GM19193 (cell line): ENCODE results near the gene LLCFC1.

ENCODE experiments used
- POLR2A ChIP-seq: IDR thresholded peaks from 4 replicates; pipeline ENCODE4 v1.6.1; 2011; ENCODE audit not compliant: insufficient read depth, insufficient read length; ENCODE audit errors: extremely low read depth

LLCFC1 gene

DNA sequence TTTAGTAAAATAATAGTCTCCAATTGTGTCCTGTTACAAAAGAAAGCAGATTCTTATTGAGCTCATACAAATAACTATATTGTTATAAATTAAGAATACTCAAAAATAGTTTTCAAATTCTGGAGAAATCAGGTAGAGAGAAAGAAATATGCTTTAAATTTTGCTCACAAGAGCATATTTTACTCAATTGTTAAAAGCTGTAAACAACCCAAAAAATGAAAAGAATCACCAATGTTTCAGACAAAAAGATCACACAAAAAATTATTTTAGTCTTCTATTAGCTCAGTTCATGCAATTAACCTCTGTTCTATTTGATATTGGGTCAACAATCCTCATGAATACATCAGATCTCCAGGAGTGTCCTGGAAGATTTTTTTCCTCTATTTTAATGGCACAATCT lies 35.2 kb upstream of the LLCFC1 start:
- TF ChIP-seq POLR2A, result no peak

DNA sequence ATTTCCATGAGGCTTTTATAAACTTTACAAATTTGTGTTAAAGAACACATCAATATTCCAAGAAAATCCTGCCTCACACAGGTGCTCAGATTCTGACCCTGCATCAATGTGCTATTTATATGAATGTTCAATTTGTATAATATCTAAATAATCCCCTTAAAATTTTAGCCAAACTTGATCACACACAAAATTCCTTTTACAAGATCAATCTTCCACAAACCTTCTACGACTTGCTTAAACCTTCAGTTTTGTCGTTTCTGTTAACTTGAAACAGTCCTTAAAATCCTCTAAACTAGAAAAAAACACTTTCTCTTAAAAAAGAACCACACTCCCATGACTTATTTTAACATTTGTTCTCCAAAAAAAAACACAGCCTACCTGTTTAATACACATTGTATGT lies 33.5 kb upstream of the LLCFC1 start:
- TF ChIP-seq POLR2A, result no peak

DNA sequence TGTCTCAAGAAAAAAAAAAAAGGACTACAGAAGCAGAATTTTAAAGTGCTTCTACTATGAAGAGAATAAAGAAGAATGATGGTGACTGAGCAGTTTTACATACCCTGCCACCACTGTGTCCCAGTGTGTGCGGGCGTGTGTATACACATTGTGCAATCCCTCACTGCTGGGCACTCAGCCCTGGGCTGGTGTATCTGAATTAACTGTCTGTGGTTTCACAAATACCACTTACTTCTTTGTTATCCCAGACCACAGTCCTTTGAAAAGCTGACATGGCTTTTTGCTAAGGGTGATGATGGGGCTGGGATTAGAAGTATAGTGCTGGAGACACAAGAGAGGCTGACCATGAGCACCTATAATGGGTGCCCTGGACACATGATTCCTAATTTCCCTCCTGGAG lies 32.6 kb upstream of the LLCFC1 start:
- no peak for TF ChIP-seq POLR2A

DNA sequence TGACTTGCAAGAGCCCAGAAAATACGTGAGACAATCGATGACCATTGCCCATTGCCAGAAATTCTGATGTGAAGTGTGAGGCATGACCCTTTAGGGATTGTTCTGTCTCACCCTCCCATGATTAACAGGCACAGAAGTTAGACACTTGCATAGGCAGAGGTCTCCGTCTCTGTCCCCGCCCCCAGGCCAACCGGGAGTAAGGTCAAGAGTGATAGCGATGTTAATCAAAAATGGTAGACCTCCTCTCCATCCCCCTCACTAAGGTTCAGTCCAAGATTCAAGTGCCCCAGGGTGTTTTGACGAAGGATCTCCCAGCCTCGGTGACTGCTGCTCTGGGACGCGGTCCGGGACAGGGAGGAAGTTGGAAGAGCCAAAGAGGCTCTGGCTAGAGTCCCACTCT lies 31.0 kb upstream of the LLCFC1 start:
- TF ChIP-seq POLR2A, result no peak

DNA sequence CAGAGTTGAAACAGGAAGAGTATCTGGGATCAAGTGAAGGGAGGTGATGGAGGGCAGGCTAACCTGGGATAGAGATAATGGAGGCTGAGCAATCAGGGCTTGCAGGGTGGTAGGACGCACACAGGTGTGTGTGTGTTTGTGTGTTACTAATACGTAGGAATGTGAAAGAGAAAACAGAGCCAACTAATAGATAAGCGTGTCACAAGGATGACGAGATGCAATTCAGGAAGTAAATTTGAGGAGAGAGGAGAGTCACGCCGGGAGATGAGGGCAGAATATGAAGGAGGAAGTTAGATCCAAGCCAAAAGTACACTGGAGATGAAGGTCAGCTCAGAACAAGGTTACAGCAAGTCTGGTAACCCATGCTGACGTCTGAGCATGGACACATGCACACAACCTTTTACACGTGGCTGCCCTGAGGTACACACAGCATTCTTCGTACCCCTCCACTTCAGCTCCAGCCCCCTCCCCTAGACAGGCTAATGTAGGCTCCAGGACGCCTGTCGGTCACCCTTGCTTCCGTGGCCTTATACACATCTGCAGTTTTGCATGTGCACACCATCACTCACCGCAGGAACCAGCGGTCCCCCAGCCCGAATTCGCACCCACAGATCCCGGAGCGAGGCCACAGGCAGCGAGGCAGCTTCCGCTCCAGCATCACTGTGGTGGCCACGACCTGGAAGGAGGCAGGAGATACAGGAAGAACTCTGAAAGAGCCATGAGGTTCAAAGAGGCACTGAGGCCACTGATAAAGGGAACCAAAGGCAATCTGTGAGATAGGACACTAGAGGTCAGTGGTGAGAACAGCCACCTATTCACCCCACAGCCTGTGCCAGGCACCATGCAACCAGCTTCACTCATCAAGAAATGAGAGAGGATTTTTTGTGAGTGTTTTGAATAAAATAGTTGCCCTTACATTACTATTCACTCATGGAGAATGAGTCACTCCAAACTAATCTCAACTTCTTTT lies 30.1 kb upstream of the LLCFC1 start:
- TF ChIP-seq POLR2A, result no peak

DNA sequence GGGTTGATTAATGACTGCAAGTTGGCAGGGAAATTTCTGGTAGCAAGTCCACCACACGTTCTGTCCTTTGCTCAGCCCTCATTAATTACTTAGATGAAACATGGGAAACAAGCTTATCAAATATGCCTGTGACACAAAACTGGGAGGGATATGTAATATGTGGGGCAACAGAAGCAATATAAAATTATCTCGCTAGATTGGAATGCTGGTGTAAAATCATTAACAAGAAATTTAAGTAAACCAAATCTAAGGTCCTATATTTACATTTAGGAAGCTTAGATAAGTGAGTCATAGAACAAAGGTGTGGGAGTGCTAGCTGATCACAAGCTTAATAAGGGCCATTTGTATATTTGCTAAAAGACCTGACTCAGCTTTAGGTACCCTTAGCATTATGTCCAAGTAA lies 29.3 kb upstream of the LLCFC1 start:
- no peak for TF ChIP-seq POLR2A

DNA sequence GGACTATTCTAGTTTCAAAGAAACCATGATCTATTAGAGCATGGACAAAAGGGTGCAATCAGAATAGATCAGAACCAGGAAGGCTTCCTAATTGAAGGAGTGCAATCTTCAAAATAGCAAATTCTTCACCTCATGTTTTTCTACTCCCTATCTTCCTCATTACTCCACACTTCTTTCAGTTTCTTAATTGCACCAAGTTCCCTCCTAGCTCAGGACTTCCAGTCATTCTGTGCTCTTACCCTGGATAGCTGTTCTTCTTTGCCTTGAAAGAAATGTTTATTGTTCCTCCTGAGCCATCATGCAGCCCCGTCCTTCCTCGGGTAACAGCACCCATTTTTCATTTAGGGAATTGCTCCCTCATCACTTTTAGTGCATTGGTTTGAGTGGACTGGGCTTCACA lies 28.8 kb upstream of the LLCFC1 start:
- TF ChIP-seq POLR2A, result no peak

DNA sequence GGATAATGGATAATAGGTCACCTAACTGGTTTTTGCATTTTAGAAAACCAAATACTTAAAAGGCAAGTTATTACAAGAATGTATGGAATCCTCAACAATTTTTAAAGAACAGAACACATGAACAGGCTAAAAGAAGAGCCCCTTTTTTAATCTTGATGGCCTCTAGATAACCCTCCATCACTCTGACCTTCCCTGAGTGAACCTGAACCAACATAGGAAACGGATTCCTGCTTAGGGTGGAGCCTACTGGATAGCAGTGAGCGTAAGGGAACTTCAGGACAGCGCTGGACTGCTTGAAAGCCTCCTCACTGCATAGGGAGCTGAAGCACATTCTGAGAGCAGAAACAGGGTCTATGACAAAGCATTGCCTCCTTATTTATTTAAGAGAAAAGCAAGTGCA lies 26.2 kb upstream of the LLCFC1 start:
- no peak for TF ChIP-seq POLR2A

DNA sequence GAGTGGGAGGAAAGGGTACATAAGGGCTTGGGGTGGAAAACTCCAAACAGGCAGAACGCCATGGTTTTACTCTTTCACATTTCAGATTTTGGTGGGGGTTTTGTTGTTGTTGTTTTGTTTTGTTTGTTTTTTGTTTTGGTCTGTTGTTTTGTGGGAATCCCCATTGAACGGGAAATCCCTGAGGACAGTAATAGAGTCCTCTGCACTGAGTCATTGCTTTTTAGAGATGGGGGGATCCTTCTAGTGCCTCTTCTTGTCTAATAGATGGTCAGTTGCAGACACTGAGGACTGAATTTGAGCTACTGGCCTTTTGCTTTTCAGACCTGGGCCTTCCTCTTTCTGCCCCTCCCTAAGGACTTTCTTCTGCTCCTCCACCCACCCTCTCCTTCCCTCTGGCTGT lies 25.7 kb upstream of the LLCFC1 start:
- TF ChIP-seq POLR2A, result no peak

DNA sequence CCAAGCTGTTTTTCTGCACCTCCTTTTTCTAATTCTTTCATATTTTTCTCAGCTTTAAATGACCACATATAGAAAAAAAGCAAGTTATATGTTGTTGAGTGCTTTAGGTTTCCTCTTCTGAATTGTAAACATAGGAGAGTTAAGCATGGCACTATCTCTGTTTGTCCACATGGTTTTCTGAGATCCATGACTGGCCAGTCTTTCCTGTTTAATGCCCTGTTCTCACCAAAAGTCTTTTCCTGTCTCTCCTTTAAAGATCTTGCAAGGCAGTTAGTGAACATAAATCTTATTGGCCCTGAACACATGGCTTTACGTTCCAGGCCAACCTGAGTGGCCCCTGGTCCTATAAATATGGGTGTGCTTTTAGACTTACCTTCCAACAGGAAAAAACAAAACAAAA lies 25.2 kb upstream of the LLCFC1 start:
- TF ChIP-seq POLR2A, result no peak

DNA sequence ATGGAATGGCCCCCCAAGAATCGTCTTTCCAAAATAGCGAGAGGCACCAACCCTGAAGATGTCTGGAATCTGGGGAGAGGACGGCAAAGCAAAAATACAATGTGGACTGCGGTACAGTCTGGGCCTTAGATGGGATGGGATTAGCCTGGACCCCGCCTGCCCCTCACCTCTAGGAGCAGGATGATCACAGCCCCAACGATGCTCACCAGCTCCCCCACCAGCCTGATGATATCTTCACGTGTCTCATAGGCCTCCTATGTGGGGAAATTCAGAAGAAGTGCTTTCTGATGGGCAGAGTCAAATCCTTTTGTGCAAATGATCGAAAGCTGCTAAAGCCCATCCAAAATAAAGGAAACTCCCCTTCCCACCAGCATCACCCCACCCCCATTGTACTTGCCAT lies 24.0 kb upstream of the LLCFC1 start:
- no peak for TF ChIP-seq POLR2A

DNA sequence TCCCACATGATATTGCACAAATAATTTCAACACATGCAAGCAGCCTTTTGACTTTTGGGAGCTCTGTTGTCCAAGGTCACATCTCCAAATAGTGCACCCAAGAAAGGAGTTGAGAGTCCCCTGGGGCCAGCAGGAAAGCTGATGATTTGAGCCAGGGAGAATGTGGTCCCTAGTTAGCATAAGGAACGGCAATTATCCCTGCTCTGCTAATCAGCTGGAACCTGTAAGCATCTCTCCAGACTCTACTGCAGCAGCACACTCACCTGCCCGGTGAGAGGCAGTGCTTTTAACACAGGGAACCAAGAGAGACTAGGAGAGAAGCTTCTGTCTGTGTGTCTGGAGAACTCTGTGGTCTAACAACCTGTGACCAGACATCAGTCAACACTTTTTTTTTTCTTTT lies 22.8 kb upstream of the LLCFC1 start:
- TF ChIP-seq POLR2A, result no peak

DNA sequence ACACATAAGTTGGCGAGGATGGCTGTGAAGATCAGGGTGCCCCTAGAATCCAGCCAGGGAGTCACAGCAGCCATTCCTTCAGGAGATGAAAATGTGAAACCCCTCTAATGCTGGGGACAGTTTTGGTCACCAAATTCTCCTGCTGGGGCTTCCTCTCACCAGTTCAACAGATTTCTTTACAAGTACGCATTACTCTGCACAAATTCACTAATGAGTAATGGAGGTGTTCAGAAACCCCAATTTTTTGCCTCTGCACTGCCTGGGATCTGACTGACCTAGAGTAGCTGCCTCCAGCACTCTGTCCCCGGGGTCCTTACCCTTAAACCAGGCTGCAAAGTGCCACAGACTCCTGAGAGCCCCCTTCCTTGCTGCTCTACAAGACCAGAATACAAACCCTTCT lies 21.8 kb upstream of the LLCFC1 start:
- TF ChIP-seq POLR2A, result no peak

DNA sequence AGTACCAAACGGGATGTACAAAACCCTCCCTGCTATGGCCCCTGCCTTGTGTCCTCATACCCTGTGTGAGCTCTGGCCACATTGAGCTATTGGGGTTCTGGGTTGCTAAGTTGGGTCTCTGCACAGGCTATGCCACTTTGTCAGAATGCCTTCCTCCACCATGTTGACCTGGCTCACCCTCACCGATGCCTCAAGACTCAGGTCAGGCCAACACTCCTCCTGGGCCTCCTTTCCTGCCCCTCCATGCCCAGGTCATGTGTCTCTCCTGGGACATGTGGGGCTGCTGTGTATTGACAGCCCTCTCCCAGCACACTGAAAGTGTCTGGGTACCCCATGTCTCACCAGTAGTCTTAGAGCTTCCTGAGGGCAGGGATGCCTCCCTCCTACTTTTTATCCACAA lies 20.4 kb upstream of the LLCFC1 start:
- TF ChIP-seq POLR2A, result no peak

DNA sequence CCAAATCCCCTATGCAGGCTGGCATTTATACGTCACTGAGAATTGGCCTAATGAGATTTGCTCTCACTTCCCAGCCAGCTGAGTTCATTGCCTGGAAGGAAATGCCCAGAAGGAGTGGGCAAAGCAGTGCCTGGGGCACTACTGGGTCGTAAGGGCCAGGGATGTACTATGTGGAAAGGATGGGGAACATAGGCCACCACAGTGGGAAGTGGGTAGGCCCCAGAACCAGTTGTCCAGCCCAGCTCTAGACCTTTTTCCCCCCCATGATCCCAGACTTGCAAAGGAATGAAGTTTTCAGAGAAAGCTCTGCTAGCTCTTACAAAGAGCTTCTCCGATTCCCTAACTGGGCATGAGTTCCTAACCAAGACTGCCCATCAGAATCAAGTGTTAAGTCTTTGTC lies 19.6 kb upstream of the LLCFC1 start:
- no peak for TF ChIP-seq POLR2A

DNA sequence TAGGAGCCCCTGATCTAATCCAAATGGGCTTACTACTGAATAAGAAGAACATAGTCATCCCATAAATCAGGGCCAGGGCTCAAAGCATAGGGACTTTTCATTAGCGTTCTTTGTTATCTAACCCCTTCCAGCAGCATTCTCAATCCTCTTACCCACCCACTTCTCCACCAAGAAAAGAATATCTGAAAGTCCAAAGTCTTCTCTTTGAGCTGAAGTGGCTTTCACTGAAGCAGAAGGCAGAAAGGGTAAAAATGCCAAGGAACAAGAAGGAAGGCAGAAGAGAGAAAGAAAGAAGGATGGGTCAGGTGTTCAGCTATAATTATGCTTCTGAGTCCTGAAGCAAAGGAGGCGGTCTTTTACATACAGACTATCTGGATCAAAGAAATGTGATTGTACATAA lies 15.9 kb upstream of the LLCFC1 start:
- TF ChIP-seq POLR2A, result no peak

DNA sequence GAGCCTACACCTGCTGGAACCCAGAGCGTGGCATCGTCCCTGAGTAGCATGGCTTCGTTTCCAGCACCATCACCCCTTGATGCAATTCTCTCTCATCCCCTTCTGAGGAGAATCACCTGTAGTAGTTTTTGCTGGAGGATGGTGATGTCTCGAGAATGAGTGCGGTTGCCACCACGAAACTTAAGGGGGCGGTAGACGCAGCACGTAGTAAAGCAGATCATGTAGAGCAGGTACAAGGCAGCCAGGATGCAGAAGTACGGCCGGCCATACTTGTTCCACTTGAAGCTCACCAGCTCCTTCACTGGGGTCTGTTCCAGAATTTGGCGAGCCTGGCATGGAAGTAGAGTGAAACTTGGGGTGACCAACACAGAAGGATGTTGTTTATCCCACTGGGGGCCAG lies 13.9 kb upstream of the LLCFC1 start:
- TF ChIP-seq POLR2A, result no peak
